NCI-H748 (cell line): ENCODE data around the gene PCP4.

Experiments used
- DNase-seq: peaks from one replicate; lab custom pipeline; 2025; ENCODE audit not compliant: unreplicated experiment; lab: John Stamatoyannopoulos, UW

PCP4 gene

GRCh38 chr21:39915881-39916280, 48.6 kb downstream of the PCP4 start:
- DNase-seq = no peak

DNA sequence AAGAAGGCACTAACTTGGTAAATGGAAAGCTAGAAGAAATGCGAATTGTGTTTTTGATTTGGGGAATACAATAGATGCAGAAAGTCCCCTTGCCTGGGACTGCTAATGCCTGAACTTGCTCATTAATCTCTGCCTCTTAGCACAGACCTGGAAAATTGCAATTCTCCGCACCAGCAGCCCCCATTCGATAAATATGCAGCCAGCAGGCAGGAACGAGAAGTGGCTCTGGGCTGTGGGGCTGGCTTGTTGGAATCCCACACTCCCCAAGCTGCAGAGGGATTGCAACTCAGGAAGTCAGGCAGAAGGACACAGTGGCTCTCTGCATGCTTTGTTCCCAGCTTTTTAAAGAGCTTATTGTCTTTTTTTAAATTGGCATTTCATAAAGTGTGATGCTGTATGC, 51.3 kb downstream of the PCP4 start:
- no peak for DNase-seq

GRCh38 chr21:39923476-39923875, 56.2 kb downstream of the PCP4 start:
- no peak for DNase-seq

DNA sequence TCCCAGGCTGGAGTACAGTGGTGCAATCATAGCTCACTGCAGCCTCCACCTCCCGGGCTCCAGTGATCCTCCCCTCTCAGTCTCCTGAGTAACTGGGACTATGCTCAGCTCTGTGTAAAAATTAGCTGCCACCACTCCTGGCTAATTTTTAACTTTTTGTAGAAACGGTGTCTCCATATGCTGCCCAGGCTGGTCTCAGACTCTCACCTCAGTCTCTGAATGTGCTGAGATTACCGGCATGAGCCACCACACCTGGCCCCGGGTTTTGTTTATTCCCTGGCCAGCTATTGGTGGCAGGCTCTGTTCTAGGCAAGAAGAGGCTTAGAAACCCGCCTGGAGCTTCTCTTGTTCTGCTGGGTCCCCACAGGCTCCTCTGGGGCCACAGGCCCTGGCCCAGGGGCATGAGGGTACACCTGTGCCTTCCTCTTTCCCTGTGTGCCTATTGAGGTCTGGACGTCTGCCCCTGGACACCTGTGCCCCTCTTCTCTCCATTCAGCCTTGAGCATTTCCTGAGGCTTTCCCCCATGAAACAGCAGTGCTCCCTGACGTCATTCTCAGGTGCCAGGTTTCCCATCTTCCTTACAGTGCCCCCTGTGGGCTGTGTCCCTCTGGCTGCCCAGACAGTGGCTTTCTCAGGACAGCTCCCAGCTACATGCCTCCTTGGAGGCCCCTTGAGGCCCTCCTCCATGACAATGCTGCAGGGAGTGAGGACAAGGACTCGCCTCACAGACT, 57.5 kb downstream of the PCP4 start:
- no peak for DNase-seq

GRCh38 chr21:39927304-39927886, 60.2 kb downstream of the PCP4 start:
- DNase-seq = no peak

GRCh38 chr21:39932335-39932734, 65.1 kb downstream of the PCP4 start:
- no peak for DNase-seq

GRCh38 chr21:39934895-39935294, 67.7 kb downstream of the PCP4 start:
- DNase-seq = no peak

GRCh38 chr21:39935716-39936115, 68.5 kb downstream of the PCP4 start:
- DNase-seq = no peak

GRCh38 chr21:39938086-39938625, 70.9 kb downstream of the PCP4 start:
- DNase-seq = no peak

GRCh38 chr21:39946199-39946598, 79.0 kb downstream of the PCP4 start:
- no peak for DNase-seq

DNA sequence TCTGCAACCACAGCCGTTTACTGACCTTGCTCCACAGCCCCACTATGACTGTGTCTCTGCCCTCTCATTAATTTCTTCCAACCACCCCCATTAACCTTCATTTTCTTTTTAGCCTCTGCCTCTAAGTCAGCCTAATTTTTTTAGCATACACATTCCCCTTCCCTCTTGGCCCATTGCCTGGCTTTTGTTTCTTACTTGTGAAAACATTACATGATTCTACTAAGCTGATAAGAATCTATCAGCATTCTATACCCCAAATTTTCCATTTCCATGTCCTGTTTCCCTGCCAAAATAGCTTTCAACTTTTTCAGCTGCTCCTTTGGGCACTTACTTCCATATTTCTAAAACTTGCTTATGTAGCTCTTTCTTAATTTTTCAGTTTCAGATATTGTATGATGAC, 79.8 kb downstream of the PCP4 start:
- no peak for DNase-seq

GRCh38 chr21:39951183-39952101, 84.2 kb downstream of the PCP4 start:
- DNase-seq = no peak

- DNase-seq = peak; percentile 34
Measured at GRCh38 chr21:39952265-39952664, 85.0 kb downstream of the PCP4 start.

DNA sequence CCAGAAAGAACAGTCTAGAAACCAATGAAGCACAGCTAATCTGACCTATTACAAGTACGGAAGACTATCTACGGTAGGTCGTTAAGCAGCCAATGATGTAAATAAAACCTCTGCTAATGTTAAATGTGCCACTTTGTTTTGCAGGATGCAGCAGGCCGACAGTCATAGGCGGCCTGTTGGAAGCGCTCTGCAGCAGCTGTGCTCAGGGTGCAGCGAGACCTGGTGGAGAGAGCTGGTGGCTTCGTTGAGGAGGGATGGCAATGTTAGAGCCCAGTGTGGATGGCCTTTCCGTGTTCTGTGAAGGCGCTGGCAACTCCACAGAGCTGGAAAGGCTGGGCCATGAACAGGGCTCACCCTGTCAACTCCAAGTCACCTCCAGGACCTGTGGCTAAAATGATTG, 87.3 kb downstream of the PCP4 start:
- DNase-seq = peak; percentile 12

- no peak for DNase-seq
Measured at GRCh38 chr21:39955326-39955725, 88.1 kb downstream of the PCP4 start.

- DNase-seq = no peak
Measured at GRCh38 chr21:39956586-39956985, 89.3 kb downstream of the PCP4 start.

- DNase-seq = no peak
Measured at GRCh38 chr21:39958731-39959130, 91.5 kb downstream of the PCP4 start.

- no peak for DNase-seq
Measured at GRCh38 chr21:39961251-39961650, 94.0 kb downstream of the PCP4 start.

- DNase-seq = no peak
Measured at GRCh38 chr21:39965026-39965425, 97.8 kb downstream of the PCP4 start.

DNA sequence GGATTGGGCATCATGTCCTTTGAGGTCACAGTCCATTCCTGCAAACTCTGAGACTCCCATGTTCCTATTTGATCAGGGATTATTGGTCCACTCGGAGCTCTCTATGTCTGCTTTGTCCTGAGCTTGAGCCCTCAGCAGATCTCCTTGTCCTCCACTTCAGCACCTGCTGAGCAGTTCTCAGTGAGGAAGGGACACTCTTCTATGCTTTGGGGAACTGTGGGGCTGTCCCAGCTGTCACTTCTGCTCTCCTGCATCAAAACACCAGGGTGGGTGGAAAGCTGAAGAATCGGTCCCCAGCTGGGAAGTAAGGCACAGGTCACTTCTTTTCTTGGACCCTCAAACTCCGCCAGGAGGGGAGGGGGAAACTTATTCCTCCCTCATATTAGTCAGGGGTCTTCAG, 99.5 kb downstream of the PCP4 start:
- no peak for DNase-seq

DNA sequence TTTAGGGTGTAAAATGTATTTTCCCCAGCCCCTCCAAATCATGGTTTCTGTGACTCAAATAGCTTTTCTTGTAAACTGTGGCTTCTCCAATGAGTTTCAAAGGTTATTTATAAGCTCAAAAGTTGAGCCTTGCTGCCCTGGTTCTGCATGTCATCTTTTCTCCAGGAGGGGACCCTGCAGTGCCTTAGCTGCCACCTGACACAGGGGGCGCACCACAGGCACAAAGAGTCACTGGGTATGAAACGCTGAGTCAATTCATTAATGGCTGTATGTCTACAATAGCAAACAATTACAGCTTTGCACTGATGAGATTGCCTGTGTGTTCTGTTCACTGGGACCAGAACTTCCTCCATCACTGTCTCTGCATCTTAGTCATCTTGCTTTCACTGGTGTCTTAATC, 100.8 kb downstream of the PCP4 start:
- DNase-seq = no peak
